ENCODE measurements around the gene MTCL1.

GRCh38 chr18:8816816-8817215, 111.5 kb downstream of the MTCL1 start:
- TF ChIP-seq POLR2A (IDR thresholded peaks at IDR 0.05) (no peak), CTCF (IDR thresholded peaks at IDR 0.05) (no peak)

Data from right lobe of liver (tissue), 4 donors.